Measurements from ENCODE around the gene ROCK2. TPM values are rescaled to one million over a fixed set of nuclear protein-coding genes. Genes with fewer than 3 reads are reported as not detected.

Gene ROCK2
- total and polyA plus RNA-seq, 9 donors: 27.6 to 47.9 (median 40.8) TPM

- Histone ChIP-seq H3K36me3 (ENCODE audit: control insufficient read depth, insufficient read depth, low read length) (no peaks in the 10 kb centered on the region), H3K27me3 (ENCODE audit: control insufficient read depth, insufficient read depth, low read length) (no peaks in the 10 kb centered on the region), H3K27ac (ENCODE audit: low read length) (no peak overlapping the region), H3K4me1 (ENCODE audit: control insufficient read depth, insufficient read depth, low read length) (peaks cover 26% of the 10 kb centered on the region), H3K9me3 (replicated peaks; ENCODE audit: control insufficient read depth, low read depth, low read length) (no peaks in the 10 kb centered on the region), H3K4me3 (ENCODE audit: low read length) (no peak overlapping the region)
- no peak for DNase-seq
- WGBS (ENCODE audit: insufficient coverage): 54% methylated on average over 2 of the region's 2 CpGs
Measured at GRCh38 chr2:11385216-11385615, 40.8 kb upstream of the ROCK2 start.

DNA sequence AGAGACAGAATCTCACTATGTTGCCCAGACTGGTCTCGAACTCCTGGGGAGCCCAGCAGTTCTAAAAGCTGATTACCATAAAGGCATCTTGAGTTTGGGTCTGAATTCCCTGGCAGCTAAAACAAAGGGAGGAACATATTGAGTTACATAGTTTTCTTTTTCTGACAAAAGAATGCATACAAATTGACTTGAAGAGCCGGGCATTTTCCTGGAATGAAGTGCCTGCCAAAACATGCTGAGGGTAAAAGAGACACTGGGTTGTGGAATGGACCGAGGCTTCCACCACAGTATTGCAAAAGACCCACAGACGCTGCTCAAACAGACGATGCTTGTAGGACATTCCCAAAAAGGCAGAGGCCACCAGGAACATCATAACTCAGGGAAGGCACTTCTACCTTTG is 35.1 kb upstream of the ROCK2 start:
- H3K4me3 ChIP-seq (ENCODE audit: low read length): no peak overlapping the region
- H3K36me3 ChIP-seq (ENCODE audit: control insufficient read depth, insufficient read depth, low read length): no peaks in the 10 kb centered on the region
- no peaks in the 10 kb centered on the region for H3K9me3 ChIP-seq (replicated peaks; ENCODE audit: control insufficient read depth, low read depth, low read length)
- no peak overlapping the region for H3K27ac ChIP-seq (ENCODE audit: low read length)
- H3K27me3 ChIP-seq (ENCODE audit: control insufficient read depth, insufficient read depth, low read length): no peaks in the 10 kb centered on the region
- peaks cover 26% of the 10 kb centered on the region for H3K4me1 ChIP-seq (ENCODE audit: control insufficient read depth, insufficient read depth, low read length)
- DNase-seq: no peak
- 72% methylated on average over 4 of the region's 5 CpGs for WGBS (ENCODE audit: insufficient coverage)

- no peaks in the 10 kb centered on the region for H3K9me3 ChIP-seq (replicated peaks; ENCODE audit: control insufficient read depth, low read depth, low read length)
- no peak overlapping the region for H3K4me3 ChIP-seq (ENCODE audit: low read length)
- WGBS (ENCODE audit: insufficient coverage): 20% methylated on average over 1 of the region's 12 CpGs
- H3K4me1 ChIP-seq (ENCODE audit: control insufficient read depth, insufficient read depth, low read length): peaks cover 37% of the 10 kb centered on the region
- H3K27me3 ChIP-seq (ENCODE audit: control insufficient read depth, insufficient read depth, low read length): no peaks in the 10 kb centered on the region
- no peaks in the 10 kb centered on the region for H3K36me3 ChIP-seq (ENCODE audit: control insufficient read depth, insufficient read depth, low read length)
- no peak for DNase-seq
- no peak overlapping the region for H3K27ac ChIP-seq (ENCODE audit: low read length)
Measured at GRCh38 chr2:11377928-11378545, 33.6 kb upstream of the ROCK2 start.

DNA sequence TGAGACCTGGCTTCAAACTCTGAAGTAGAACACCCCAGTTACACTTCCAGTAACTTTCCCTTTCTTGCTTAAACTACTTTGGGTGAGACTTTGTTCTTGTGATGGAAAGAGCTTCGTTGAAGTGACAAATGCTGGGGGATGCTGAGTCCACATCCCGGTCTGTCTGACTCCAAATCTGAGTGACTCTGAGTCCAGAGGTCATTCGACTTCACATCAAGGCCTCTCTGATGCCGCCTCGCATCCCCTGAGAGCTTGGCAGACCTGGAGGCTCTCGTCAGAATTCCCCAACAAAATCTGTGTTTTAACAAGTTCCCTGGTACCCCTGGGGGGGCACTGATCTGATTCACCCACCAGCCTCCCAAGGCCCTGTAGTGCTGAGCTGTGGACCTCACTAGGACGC is 31.6 kb upstream of the ROCK2 start:
- Histone ChIP-seq H3K27ac (ENCODE audit: low read length) (no peak overlapping the region), H3K36me3 (ENCODE audit: control insufficient read depth, insufficient read depth, low read length) (no peaks in the 10 kb centered on the region), H3K27me3 (ENCODE audit: control insufficient read depth, insufficient read depth, low read length) (no peaks in the 10 kb centered on the region), H3K4me1 (ENCODE audit: control insufficient read depth, insufficient read depth, low read length) (peaks cover 51% of the 10 kb centered on the region), H3K4me3 (ENCODE audit: low read length) (no peak overlapping the region), H3K9me3 (replicated peaks; ENCODE audit: control insufficient read depth, low read depth, low read length) (no peaks in the 10 kb centered on the region)
- WGBS (ENCODE audit: insufficient coverage): 76% methylated on average over 4 of the region's 7 CpGs
- DNase-seq: no peak

- H3K36me3 ChIP-seq (ENCODE audit: control insufficient read depth, insufficient read depth, low read length): no peaks in the 10 kb centered on the region
- no peak overlapping the region for H3K27ac ChIP-seq (ENCODE audit: low read length)
- 64% methylated on average over 4 of the region's 7 CpGs for WGBS (ENCODE audit: insufficient coverage)
- no peak for DNase-seq
- no peak overlapping the region for H3K4me3 ChIP-seq (ENCODE audit: low read length)
- no peaks in the 10 kb centered on the region for H3K27me3 ChIP-seq (ENCODE audit: control insufficient read depth, insufficient read depth, low read length)
- H3K9me3 ChIP-seq (replicated peaks; ENCODE audit: control insufficient read depth, low read depth, low read length): no peaks in the 10 kb centered on the region
- peaks cover 55% of the 10 kb centered on the region for H3K4me1 ChIP-seq (ENCODE audit: control insufficient read depth, insufficient read depth, low read length)
Measured at GRCh38 chr2:11375689-11376027, 31.2 kb upstream of the ROCK2 start.

- no peaks in the 10 kb centered on the region for H3K36me3 ChIP-seq (ENCODE audit: control insufficient read depth, insufficient read depth, low read length)
- no peak for DNase-seq
- peak overlapping the region; percentile 87 for H3K27ac ChIP-seq (ENCODE audit: low read length)
- H3K27me3 ChIP-seq (ENCODE audit: control insufficient read depth, insufficient read depth, low read length): no peaks in the 10 kb centered on the region
- H3K4me3 ChIP-seq (ENCODE audit: low read length): no peak overlapping the region
- no peaks in the 10 kb centered on the region for H3K9me3 ChIP-seq (replicated peaks; ENCODE audit: control insufficient read depth, low read depth, low read length)
- H3K4me1 ChIP-seq (ENCODE audit: control insufficient read depth, insufficient read depth, low read length): peaks cover 57% of the 10 kb centered on the region
- WGBS (ENCODE audit: insufficient coverage): 85% methylated on average over 6 of the region's 15 CpGs
Measured at GRCh38 chr2:11375025-11375688, 30.7 kb upstream of the ROCK2 start.

- DNase-seq: no peak
- Histone ChIP-seq H3K27ac (ENCODE audit: low read length) (no peak overlapping the region), H3K9me3 (replicated peaks; ENCODE audit: control insufficient read depth, low read depth, low read length) (no peaks in the 10 kb centered on the region), H3K36me3 (ENCODE audit: control insufficient read depth, insufficient read depth, low read length) (no peaks in the 10 kb centered on the region), H3K4me1 (ENCODE audit: control insufficient read depth, insufficient read depth, low read length) (peaks cover 59% of the 10 kb centered on the region), H3K27me3 (ENCODE audit: control insufficient read depth, insufficient read depth, low read length) (no peaks in the 10 kb centered on the region), H3K4me3 (ENCODE audit: low read length) (no peak overlapping the region)
- WGBS (ENCODE audit: insufficient coverage): no CpG with 5 or more reads among the region's 4 CpGs
Measured at GRCh38 chr2:11373096-11373495, 28.7 kb upstream of the ROCK2 start.

DNA sequence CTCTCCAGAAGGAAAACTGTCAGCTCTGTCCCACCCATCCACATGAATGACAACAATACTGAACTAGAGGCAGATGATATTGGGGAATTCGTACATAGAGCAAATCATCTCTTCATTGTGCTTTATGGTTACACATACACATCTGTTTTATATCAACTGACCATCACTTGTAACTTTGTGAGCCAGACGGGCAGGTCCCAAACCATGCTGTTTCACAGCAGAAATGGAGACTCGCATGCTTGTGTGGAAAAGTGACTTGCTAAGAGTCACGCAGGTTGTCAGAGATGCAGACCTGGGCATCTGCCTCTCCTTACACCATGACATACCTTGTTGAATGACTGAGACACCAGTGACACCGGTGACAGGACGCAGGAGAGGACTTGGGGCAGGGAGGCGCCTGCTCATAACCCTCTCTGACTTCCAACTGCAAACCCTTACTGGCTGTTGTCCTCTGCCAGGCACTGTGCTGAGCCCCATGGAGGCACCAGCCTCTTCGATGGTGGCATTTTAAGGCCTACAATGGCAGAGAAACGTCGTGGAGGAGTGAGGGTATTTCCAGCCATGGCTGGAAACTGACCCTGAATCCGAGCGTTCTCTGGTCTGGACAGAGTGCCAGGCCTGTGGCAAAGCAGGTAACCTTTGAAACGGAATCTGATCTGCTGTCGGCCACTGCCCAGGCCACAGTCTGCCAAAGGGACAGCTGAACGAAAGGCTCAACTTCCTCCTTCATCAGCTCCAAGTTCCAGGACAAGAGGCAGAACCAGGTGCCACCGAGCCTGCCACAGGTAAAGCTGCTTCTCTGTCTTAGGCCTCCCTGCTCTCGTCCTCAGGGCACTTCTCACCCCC is 26.9 kb upstream of the ROCK2 start:
- Histone ChIP-seq H3K27ac (ENCODE audit: low read length) (no peak overlapping the region), H3K9me3 (replicated peaks; ENCODE audit: control insufficient read depth, low read depth, low read length) (no peaks in the 10 kb centered on the region), H3K4me3 (ENCODE audit: low read length) (no peak overlapping the region), H3K36me3 (ENCODE audit: control insufficient read depth, insufficient read depth, low read length) (no peaks in the 10 kb centered on the region), H3K27me3 (ENCODE audit: control insufficient read depth, insufficient read depth, low read length) (no peaks in the 10 kb centered on the region), H3K4me1 (ENCODE audit: control insufficient read depth, insufficient read depth, low read length) (peaks cover 57% of the 10 kb centered on the region)
- DNase-seq: peak; percentile 68
- 85% methylated on average over 15 of the region's 17 CpGs for WGBS (ENCODE audit: insufficient coverage)

GRCh38 chr2:11370377-11371091 is 26.1 kb upstream of the ROCK2 start:
- whole genome bisulfite sequencing (ENCODE audit: insufficient coverage): 81% methylated on average over 9 of the region's 10 CpGs
- Histone ChIP-seq H3K4me3 (ENCODE audit: low read length) (no peak overlapping the region), H3K4me1 (ENCODE audit: control insufficient read depth, insufficient read depth, low read length) (peaks cover 52% of the 10 kb centered on the region), H3K27ac (ENCODE audit: low read length) (no peak overlapping the region), H3K27me3 (ENCODE audit: control insufficient read depth, insufficient read depth, low read length) (no peaks in the 10 kb centered on the region), H3K9me3 (replicated peaks; ENCODE audit: control insufficient read depth, low read depth, low read length) (no peaks in the 10 kb centered on the region), H3K36me3 (ENCODE audit: control insufficient read depth, insufficient read depth, low read length) (no peaks in the 10 kb centered on the region)
- peak; percentile 33 for DNase-seq

GRCh38 chr2:11368059-11368572 is 23.7 kb upstream of the ROCK2 start:
- H3K4me3 ChIP-seq (ENCODE audit: low read length): no peak overlapping the region
- peak; percentile 73 for DNase-seq

More at GRCh38 chr2:11368059-11368572, 23.7 kb upstream of the ROCK2 start:
- WGBS (ENCODE audit: insufficient coverage): 13% methylated on average over 10 of the region's 10 CpGs
- no peaks in the 10 kb centered on the region for H3K27me3 ChIP-seq (ENCODE audit: control insufficient read depth, insufficient read depth, low read length)
- no peaks in the 10 kb centered on the region for H3K9me3 ChIP-seq (replicated peaks; ENCODE audit: control insufficient read depth, low read depth, low read length)
- H3K27ac ChIP-seq (ENCODE audit: low read length): peak overlapping the region; percentile 4
- H3K36me3 ChIP-seq (ENCODE audit: control insufficient read depth, insufficient read depth, low read length): no peaks in the 10 kb centered on the region
- H3K4me1 ChIP-seq (ENCODE audit: control insufficient read depth, insufficient read depth, low read length): peaks cover 37% of the 10 kb centered on the region
